Mesenteric fat pad (tissue), 1 donor: Measurements from ENCODE around the gene HIVEP3. TPM values are rescaled to one million over a fixed set of nuclear protein-coding genes. Genes with fewer than 3 reads are reported as not detected.

Source experiments
- total RNA-seq: library from RNA; stranded (reverse); fragmentation: NEBNext Ultra II Directional; extraction: Animal tissue kit (Norgen Biotek cat#: 25700); gene quantifications from one replicate; pipeline ENCODE4 v1.2.1, GENCODE V29; 2021
- donor health status: DM: yes; HTN: yes; CAD: no.

The HIVEP3 gene
- total RNA-seq, 1 donor from 2014 or later = 19.9 TPM

Other genes starting within 250 kb of the HIVEP3 start
- not detected for gene GUCA2B, start 234.5 kb upstream of the HIVEP3 start, total RNA-seq
- gene GUCA2A, start 245.8 kb upstream of the HIVEP3 start, total RNA-seq = not detected